WTC11 (cell line): ENCODE results near the gene LAMA3.

ENCODE experiments used
- ATF6 ChIP-seq: sonication (generic); formaldehyde crosslinking; IDR thresholded peaks from 2 replicates; pipeline ENCODE4 v1.8.1; 2023; ENCODE audit warnings: mild to moderate bottlenecking, missing genetic modification reagents
- CTCF ChIP-seq: fragments of 200-600 bp; IDR thresholded peaks from 2 replicates; pipeline ENCODE4 v1.8.0; 2022; ENCODE audit warnings: antibody characterized with exemption
- E2F1 ChIP-seq: sonication (generic); formaldehyde crosslinking; IDR thresholded peaks from 2 replicates; pipeline ENCODE4 v1.8.0; 2022; ENCODE audit warnings: mild to moderate bottlenecking, missing genetic modification reagents
- E2F4 ChIP-seq: sonication (generic); formaldehyde crosslinking; IDR thresholded peaks from 2 replicates; pipeline ENCODE4 v1.8.1; 2022; ENCODE audit warnings: low read depth, mild to moderate bottlenecking, moderate library complexity, missing genetic modification reagents, borderline replicate concordance
- FOXJ3 ChIP-seq: sonication (generic); formaldehyde crosslinking; IDR thresholded peaks from 2 replicates; pipeline ENCODE4 v1.9.0; 2021; ENCODE audit warnings: missing genetic modification reagents, mild to moderate bottlenecking, borderline replicate concordance
- NFYB ChIP-seq: sonication (generic); formaldehyde crosslinking; conservative IDR thresholded peaks from 2 replicates; pipeline ENCODE4 v1.8.0; 2022; ENCODE audit warnings: low read depth, missing genetic modification reagents
- NR1H2 ChIP-seq: sonication (generic); formaldehyde crosslinking; IDR thresholded peaks from 2 replicates; pipeline ENCODE4 v1.9.0; 2021; ENCODE audit warnings: mild to moderate bottlenecking, moderate library complexity, missing genetic modification reagents
- NR3C1 ChIP-seq: sonication (generic); formaldehyde crosslinking; conservative IDR thresholded peaks from 2 replicates; pipeline ENCODE4 v1.8.1; 2023; ENCODE audit warnings: low read depth, mild to moderate bottlenecking, missing genetic modification reagents
- PRRX2 ChIP-seq: fragments of 250-450 bp; sonication (Bioruptor Pico); IDR thresholded peaks from 2 replicates; pipeline ENCODE4 v1.8.0; 2021; ENCODE audit warnings: mild to moderate bottlenecking
- RELA ChIP-seq: sonication (generic); formaldehyde crosslinking; IDR thresholded peaks from 2 replicates; pipeline ENCODE4 v1.8.1; 2022; ENCODE audit warnings: missing genetic modification reagents, mild to moderate bottlenecking, borderline replicate concordance
- SMAD3 ChIP-seq: sonication (generic); formaldehyde crosslinking; IDR thresholded peaks from 2 replicates; pipeline ENCODE4 v1.8.0; 2022; ENCODE audit warnings: missing genetic modification reagents, mild to moderate bottlenecking, borderline replicate concordance
- ZBTB43 ChIP-seq: sonication (generic); formaldehyde crosslinking; IDR thresholded peaks from 2 replicates; pipeline ENCODE4 v1.8.1; 2023; ENCODE audit warnings: mild to moderate bottlenecking, missing genetic modification reagents
- ZNF219 ChIP-seq: sonication (generic); formaldehyde crosslinking; IDR thresholded peaks from 2 replicates; pipeline ENCODE4 v1.8.0; 2023; ENCODE audit warnings: missing genetic modification reagents, mild to moderate bottlenecking, borderline replicate concordance
- TF ChIP-seq, protein P1 (sequence below): sonication (generic); formaldehyde crosslinking; IDR thresholded peaks from 2 replicates; pipeline ENCODE4 v1.8.0; 2022; ENCODE audit warnings: mild to moderate bottlenecking, missing genetic modification reagents

DNA sequence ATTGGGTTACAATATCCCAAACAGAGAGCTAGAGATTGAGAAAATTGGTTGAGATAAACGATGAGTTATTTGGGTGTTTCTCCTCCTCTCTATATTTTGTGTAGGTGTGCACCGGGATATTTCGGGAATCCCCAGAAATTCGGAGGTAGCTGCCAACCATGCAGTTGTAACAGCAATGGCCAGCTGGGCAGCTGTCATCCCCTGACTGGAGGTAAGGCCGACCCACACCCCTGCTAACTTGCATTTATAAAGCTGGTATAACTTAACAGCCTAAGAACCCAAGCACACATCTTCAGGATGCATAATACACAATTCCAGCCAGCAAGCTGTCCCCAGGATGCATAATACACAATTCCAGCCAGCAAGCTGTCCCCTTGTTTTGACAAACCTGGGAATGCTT, 200.7 kb downstream of the LAMA3 start:
- TF ChIP-seq E2F1 (CRISPR knock-in tag) (no peak), E2F4 (CRISPR knock-in tag) (no peak), CTCF (no peak), RELA (CRISPR knock-in tag) (no peak), PRRX2 (no peak), NFYB (no peak), SMAD3 (CRISPR knock-in tag) (no peak), ATF6 (no peak), ZBTB43 (CRISPR knock-in tag) (no peak), ZNF219 (no peak), FOXJ3 (CRISPR knock-in tag) (no peak), NR3C1 (CRISPR knock-in tag) (no peak), NR1H2 (CRISPR knock-in tag) (no peak)
- TF ChIP-seq, protein P1, sequence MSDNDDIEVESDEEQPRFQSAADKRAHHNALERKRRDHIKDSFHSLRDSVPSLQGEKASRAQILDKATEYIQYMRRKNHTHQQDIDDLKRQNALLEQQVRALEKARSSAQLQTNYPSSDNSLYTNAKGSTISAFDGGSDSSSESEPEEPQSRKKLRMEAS, result no peak
